Stimulated activated CD8-positive, alpha-beta memory T cell treated with anti-CD3 and anti-CD28 coated beads, Interleukin-15, amount 100 ng/mL, for 24 hours (primary cell): ENCODE results near the gene MYH16.
"Not testable (repeated sequence)": the region's sequence is repeated elsewhere in the genome, so short reads cannot be mapped to it uniquely, and the experiment has no call there.

Source experiments
- DNase-seq: peaks from one replicate; pipeline ENCODE4 v3.0.0-alpha.2; 2020; ENCODE audit warnings: low read depth

MYH16 gene

GRCh38 chr7:99272476-99273045, at the start of gene MYH16:
MYH16 (plus strand) TSS chr7:99272839.
- DNase-seq = no peak

GRCh38 chr7:99224263-99224898, 48.3 kb upstream of the MYH16 start:
- DNase-seq = not testable (repeated sequence)

- no peak for DNase-seq
Observed at GRCh38 chr7:99224899-99225265, 47.8 kb upstream of the MYH16 start.

- DNase-seq = no peak
Observed at GRCh38 chr7:99229234-99229633, 43.4 kb upstream of the MYH16 start.

- DNase-seq = no peak
Observed at GRCh38 chr7:99232082-99232770, 40.4 kb upstream of the MYH16 start.

GRCh38 chr7:99232955-99233354, 39.7 kb upstream of the MYH16 start:
- DNase-seq = not testable (repeated sequence)

GRCh38 chr7:99234185-99234584, 38.5 kb upstream of the MYH16 start:
- no peak for DNase-seq

GRCh38 chr7:99235925-99236324, 36.7 kb upstream of the MYH16 start:
- no peak for DNase-seq

- not testable (repeated sequence) for DNase-seq
Observed at GRCh38 chr7:99237876-99238275, 34.8 kb upstream of the MYH16 start.

GRCh38 chr7:99238558-99239341, 33.9 kb upstream of the MYH16 start:
- DNase-seq = no peak

GRCh38 chr7:99242682-99243081, 30.0 kb upstream of the MYH16 start:
- no peak for DNase-seq

GRCh38 chr7:99243751-99244337, 28.8 kb upstream of the MYH16 start:
- DNase-seq = no peak

GRCh38 chr7:99244939-99245338, 27.7 kb upstream of the MYH16 start:
- no peak for DNase-seq

GRCh38 chr7:99248391-99249095, 24.1 kb upstream of the MYH16 start:
- no peak for DNase-seq

GRCh38 chr7:99249985-99250575, 22.6 kb upstream of the MYH16 start:
- no peak for DNase-seq

GRCh38 chr7:99252166-99252895, 20.3 kb upstream of the MYH16 start:
- no peak for DNase-seq

GRCh38 chr7:99253369-99253768, 19.3 kb upstream of the MYH16 start:
- DNase-seq = no peak

- no peak for DNase-seq
Observed at GRCh38 chr7:99254390-99254789, 18.2 kb upstream of the MYH16 start.

GRCh38 chr7:99255463-99255862, 17.2 kb upstream of the MYH16 start:
- DNase-seq = no peak

GRCh38 chr7:99257065-99257464, 15.6 kb upstream of the MYH16 start:
- DNase-seq = no peak

GRCh38 chr7:99257675-99258074, 15.0 kb upstream of the MYH16 start:
- no peak for DNase-seq
